Kasumi-1 (cell line): ENCODE results near the gene MAP1LC3A.

ENCODE experiments used
- DNase-seq, 2 experiments: peaks; one replicate each; lab custom pipeline; 2025; lab: John Stamatoyannopoulos, UW

Gene MAP1LC3A

DNA sequence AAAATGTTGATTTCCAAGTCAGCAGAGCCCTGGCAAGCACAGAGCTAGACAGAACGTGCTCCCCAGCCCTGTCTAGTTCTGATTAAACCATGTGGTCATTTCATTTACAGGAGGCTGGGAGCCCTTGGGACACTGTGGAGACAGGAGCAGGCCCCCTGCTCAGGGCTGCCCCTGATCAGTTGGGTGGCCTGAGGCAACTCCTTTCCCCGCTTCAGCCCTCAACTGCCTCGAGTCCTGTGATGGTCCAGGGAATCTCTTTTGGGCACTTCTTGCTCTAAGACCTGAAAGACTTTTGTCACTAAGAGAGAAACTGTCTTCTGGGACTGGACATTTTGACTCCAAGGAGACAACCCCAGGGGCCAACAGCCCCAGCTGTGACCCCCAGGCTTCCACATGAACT, 28.8 kb upstream of the MAP1LC3A start:
- no peak for DNase-seq

DNA sequence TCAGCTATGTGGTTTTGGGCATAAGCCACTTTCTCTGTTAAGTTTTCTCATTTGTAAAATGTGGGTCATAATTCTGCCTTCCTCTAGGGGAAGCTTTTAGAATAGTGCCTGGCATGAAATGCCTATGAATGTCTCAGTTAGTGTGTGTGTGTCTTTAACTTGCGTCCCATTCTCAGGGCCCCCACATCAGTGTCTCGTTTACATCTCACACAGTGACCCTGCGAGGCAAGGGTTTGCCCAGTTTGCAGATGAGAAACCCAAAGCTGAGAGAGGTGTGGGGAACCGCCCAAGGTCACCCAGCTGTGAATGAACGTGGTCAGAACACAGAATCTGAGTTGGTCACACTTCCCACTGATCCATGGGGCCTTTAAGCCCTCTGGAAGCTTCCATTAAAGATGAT, 28.2 kb upstream of the MAP1LC3A start:
- DNase-seq = no peak

DNA sequence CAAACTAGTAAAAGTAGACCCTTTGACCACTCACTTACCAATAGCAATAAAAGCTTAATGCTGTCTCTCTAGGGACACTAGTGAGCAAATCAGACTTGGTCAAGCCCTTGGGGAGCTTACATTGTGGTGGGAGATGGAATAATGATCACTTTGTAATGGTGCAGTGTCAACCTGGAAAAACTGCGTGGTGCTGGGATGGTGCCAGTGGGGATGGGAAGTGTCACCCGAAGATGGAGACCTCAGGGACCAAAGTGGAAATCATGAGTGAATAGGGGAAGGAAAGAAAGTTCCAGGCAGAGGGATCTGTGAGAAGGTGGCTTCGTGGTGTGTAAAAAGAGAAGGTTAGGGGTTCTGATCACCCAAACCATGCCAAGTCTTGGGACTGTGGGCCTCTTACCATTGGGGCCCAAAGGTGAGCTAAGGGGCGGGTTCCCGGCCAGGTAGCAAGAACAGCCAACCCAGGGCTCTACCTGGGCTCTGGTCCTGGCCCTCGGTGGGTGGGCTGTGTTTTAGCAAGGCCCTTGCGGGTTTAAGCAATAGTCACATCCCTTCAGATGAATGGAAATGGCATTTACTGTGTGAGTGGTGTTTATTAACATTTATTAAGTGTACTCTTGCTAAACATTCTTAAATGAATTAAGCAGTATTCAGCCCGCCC, 26.8 kb upstream of the MAP1LC3A start:
- DNase-seq = no peak

DNA sequence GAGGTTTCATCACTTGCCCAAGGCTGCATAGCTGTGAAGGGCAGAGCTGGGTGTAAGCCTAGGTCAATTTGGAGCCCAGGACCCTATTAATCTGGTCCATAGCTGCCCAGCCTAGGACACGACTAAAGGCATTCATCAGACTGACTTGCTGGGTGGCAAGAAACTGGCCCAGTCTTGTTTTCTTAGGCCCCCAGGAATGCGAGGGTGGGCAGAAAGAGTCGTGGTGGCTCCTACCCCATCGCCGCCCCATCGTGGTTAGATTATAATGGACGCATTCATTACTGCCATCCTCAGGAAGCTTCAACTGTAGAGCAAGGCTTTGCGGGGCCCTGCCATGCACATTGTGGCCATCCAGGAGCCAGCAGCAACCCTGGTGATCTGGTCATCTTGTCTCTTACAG, 26.2 kb upstream of the MAP1LC3A start:
- no peak for DNase-seq

DNA sequence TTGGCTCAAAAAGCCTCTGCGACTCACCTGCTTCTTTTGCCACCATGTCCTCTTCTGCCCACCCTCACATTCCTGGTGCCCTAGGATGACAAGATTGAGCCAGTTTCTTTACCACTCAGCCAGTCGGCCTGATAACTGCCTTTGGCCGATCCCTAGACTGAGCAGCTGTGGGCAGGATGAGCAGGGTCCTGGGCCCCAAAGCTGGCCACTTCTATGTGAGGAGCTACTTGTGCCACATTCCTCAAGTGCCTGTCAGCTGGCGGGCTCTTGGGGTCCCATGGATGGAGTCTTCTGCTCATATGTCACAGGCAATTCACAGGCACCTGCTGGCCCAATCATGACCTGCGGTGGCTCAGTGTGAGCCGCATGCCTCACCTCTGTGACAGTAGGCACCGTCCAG, 25.8 kb upstream of the MAP1LC3A start:
- no peak for DNase-seq

DNA sequence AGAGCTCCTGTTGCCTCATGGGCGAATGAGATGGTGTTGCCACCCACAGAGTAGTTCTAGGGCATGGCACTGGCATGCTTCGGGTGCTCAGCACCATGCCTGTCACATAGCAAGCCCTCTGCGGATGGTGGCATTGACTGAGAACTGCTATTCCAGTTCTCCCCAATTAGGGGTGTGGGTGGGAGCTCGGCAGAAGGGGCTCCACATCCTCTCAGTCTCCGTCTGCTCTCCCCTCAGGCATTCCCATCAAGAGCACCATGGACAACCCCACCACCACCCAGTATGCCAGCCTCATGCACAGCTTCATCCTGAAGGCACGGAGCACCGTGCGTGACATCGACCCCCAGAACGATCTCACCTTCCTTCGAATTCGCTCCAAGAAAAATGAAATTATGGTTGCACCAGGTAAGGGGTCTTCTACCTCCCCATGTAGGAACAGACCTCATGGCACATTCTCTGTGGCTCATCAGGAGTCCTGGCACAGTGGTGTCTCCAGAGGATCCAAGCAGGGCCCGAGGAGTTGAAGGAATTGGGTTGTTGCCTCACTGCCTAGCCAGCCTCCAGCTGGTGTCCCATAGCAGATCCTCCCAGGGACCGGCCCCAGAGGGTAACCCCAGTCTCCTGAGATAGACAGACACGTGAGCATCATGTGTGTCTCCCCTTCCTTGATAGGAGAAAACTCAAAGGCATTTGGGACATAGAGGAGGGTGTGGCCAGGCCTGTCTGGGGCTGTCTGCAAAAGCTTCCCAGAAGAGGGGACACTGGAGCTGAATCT, 23.9 kb upstream of the MAP1LC3A start:
- DNase-seq = no peak

DNA sequence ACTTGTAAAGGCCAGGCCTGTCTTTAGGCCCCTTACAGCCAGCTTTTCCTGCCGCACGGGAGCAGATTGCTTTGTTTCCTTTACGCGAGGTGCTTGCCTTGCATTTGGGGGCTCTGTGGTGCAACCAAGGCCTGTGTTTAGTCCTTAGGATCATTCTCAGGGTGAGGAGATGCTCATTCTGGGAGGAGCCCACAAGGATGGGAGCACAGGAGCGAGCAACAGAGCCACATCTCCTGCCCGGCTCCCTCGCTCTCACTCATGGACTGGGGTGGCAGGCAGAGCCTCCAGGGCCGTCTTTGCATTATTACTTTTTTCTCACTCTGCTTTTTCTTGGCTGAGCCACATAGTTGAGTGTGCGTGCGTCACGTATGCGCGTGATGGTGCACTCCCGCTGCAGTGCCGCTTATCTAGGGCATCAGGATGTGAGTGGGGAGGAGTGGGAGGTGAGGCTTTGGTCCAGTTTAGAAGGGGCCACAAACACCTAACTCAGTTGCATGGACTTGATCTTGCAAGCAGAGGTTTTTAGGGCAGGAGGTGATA, 23.1 kb upstream of the MAP1LC3A start:
- no peak for DNase-seq

DNA sequence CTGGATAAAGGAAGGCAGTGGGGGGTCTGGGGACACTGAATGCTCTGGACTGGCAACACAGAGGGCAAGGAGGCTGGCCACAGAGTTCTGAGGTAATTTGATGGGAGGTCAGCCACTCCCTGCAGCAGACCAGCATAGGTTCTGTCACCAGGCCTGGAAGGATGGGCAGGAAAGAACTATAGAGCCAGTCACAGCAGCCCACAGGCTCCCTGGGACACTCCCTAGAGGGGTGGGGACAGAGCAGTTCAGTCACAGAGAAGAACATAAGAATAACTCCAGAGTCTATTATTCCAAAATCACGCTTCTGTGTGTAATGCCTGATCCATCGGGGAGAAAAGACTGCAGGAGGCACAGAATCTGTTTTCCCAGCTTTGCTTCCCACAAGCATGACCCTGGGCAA, 22.7 kb upstream of the MAP1LC3A start:
- no peak for DNase-seq

DNA sequence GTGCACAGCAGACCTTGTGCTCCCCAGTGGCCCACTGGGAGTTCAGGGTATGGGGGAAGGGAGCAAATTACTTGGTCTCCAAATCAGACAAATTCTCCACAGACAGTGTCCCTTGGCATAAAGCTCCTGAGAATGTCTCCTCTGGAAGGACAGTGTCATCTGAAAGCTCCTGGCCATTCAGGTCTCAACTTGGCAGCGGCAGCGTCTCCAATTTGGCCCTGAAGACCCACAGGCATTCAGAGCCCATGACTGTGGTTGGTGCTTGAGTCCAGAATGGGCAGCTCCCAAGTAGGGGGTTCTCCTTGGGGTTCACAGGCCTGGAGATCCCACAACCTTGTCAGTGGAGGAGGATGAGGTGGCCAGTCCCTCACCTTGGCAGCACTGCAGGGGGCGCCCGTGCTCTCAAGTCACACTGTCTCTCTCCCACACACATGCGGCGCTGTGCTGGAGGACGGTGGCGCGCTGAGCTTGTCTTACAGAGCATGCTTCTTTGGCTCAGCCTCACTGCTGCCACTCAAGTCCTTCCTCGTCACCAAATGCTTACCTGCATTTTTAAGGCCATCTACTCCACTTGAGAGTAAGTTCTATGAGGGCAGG, 21.6 kb upstream of the MAP1LC3A start:
- DNase-seq = peak; percentile 86 to 87

DNA sequence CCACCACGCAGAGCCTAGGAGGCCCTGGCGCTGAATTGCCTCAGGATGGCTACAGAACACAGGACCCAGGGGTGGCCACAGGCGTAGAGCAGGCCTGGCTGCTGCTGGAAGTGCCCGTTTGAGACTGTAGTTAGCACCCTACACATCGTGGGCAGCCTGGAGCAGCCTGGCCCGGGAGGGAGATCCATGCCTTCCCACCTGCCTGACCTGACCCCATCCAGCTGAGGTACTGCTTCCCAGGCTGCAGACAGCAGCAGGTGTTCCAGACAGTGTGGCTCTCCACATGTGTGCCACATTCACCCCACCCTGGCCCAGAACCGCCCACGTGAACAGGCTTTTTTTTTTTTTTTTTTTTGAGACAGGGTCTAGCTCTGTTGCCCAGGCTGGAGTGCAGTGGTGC, 20.9 kb upstream of the MAP1LC3A start:
- no peak for DNase-seq

DNA sequence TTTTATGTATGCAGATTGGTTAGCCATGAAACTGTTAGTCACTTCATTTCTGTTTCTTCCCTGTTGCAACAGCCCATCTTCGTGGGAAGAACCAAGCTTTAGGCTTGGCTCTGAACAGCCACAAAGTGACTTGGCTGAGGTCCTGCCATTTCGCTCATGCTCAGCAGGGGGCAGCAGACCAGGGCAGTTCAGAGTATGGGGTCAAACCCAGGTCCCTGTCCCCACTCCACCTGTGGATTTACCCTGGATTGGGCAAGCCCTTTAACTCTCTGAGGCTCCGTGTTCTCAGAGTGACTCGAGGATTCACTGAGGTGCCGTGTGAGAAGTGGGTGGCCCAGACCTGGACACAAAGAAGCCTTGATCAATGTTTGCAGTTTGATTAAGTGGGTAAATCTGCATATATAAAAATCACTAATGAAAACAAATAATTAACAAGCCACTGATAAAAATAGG, 19.8 kb upstream of the MAP1LC3A start:
- DNase-seq = peak; percentile 53 to 56

DNA sequence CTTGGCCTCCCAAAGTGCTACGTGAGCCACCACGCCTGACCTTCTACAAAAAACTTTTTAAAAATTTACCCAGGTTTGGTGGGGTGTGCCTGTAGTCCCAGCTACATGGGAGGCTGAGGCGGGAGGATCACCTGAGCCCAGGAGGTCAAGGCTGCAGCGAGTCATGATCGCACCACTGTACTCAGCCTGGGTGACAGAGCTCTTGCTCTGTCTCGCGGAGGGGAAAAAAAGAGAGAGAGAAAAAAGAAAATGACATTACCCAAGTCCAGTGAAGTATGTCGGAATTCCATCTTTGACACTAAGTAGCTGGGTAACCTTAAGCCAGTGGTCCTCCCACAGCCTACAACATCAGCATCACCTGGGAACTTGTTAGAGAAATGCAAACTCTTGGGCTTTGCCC, 18.8 kb upstream of the MAP1LC3A start:
- no peak for DNase-seq

DNA sequence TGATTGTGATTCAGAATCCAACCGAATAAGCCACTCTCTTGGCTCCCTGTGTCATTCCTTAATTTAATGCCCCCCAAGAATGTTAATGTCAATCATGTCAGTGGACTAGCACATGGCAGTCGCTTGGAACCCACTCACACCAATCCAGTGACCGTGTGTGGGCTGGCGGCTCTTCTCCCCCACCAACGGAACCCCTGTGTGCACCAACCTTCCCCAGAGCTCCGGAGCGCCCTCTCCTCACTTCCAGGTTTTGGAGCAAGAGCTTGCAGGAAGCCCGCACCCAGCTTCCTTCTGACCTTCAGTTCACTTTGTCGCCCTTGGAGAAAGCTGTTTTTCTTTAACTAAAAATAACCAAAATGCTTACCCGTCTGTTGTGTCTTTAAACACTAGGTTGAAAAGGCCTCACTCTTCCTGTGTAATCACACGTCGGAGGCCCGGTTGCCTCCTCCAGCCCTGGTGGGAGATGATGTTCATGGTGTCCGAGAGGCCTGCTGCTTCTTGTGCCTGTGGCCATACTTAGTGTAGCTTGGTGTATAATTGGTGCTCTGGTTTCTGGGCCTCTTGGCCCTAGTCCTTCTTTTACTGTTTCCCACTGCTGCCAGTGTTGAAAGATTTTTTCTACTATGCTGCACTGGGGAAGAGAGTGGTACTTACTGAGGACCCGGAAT, 17.8 kb upstream of the MAP1LC3A start:
- no peak for DNase-seq

DNA sequence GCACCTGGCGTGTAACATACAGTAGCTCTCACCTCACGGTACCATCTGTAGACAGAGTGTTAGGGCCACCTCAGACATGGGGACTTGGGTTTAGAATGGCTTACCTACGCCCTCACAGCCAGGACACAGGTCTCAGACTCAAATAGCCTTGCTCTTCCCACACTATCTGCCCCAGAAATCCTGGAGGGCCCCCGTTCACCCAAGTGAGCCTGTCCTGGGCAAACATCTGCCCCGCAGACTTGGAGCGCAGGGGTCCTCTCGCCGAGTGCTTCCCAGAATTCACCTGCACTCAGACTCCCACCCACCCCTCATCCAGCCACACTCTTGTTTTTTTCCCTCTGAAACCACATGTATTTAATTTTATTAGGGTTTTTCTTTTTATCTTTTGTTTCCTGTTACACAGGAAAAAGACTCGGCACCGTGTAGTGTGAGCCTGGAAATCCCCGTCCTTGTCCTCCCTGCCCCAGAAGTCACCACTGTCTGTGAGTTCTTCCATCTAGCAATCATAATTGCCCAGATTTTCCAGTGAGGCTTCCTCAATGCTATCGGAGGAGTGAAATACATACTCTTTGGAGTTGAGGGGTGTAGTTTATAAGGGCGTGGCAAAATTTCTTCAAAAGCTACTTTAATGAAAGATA, 17.1 kb upstream of the MAP1LC3A start:
- no peak for DNase-seq

DNA sequence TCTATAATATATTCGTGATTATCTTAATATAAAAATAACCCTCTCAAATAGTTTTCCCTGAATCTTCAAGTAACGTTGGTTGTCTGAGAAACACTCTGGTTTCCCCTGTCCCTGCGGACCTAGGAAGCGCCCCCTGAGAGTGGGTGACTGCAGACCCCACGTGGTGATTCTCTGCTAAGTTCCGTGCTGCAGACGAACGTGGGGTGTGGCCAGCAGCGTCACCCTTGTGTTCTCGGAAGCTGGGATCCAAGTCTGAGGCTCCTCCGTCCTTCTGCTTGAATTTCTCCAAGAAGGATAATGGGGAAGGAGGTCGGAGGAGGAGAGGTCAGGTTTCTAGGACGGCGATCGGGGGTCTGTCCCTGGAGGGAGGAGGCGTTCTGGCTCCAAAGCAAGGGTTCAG, 16.6 kb upstream of the MAP1LC3A start:
- no peak for DNase-seq

DNA sequence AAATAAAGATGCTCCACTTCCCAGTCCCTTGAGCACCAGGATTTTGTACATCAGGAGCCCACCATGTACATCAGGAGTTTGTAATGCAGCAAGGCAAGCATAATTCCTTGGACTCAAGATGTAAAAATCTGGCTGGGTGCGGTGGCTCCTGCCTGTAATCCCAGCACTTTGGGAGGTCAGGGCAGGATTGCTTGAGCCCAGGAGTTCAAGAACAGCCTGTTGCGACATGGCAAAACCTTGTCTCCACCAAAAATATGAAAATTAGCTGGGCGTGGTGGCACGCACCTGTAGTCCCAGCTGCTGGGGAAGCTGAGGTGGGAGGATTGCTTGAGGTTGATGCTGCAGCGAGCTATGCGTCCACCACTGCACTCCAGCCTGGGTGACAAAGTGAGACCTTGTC, 16.1 kb upstream of the MAP1LC3A start:
- DNase-seq = no peak

DNA sequence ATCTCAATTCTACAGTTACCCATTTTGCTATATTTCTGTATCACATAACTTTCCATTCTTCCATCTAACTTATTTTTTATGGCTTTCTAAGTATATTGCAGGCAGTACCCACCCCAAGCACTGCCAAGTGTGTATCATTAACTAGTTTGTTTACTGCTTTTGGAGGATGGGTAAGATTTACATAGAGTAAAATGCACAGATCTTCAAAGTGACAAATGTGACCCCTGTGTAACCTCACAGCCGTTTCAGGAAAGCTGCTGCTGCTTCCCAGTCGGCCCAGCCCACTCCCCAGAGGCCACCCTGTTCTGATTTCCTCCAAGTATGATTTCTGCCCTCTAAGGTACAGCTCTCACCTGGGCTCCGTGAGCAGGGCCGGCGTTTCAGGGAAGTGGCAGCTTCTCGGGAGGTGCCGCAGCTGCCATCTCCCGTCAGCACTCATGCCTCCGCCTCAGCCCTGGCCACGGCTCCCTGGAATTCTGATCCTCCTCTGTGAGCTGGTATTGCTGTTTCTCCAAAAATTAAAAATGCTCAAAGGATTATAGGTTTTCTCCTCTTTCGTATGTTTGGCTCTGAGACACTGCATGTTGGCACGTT, 15.0 kb upstream of the MAP1LC3A start:
- DNase-seq = no peak

DNA sequence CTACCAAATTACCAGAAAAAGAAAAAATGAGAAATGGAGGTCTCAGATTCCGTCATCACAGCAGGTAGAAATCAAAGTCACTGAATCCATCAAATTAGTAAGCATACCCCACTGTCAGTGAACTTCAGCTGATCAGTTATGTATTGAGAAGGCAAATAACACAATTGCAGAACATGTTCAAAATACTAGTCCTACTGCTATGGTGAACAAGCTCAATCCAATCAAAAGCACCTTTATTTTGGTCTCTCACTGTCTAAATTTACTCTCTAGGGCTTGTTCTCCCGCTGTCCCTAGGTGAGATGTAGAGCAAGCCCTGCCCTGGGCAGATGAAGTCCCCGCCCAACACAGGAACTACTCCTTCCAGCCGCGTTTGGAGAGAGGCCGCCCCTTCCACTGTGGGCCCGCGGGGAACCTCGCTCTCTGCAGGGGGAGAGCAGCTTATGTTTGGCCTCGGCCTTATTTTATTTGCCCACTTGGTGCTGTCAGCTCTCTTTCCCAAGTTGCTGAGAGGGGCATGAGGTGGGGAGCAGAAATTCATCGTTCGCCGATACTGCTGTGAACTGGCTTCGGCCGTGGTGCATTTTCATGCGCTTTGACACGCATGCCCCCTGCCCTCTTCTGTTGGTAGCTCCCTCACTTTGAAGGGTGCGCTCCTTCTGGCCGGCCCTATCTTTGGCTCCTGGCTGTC, 14.3 kb upstream of the MAP1LC3A start:
- no peak for DNase-seq

DNA sequence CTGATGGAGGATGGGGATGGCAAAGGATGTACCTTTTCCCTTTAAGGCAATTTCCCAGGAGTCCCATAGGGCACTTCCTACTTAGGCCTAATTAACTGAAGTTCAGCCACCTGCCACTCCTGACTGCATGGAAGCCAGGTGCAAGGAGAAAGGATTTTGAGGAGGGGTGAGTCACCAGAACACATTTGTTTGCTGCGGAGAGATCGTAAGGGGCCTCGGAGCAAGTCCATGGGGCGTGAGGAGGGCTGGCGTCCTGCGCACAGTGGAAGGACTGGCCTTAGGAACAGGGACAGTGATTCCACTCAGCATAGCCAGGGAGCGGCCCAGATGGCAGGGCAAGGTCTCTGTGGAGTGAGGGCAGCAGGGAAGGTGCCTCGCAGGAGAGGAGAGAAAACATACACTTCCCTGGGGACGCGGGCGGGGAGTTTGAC, 11.8 kb upstream of the MAP1LC3A start:
- no peak for DNase-seq

DNA sequence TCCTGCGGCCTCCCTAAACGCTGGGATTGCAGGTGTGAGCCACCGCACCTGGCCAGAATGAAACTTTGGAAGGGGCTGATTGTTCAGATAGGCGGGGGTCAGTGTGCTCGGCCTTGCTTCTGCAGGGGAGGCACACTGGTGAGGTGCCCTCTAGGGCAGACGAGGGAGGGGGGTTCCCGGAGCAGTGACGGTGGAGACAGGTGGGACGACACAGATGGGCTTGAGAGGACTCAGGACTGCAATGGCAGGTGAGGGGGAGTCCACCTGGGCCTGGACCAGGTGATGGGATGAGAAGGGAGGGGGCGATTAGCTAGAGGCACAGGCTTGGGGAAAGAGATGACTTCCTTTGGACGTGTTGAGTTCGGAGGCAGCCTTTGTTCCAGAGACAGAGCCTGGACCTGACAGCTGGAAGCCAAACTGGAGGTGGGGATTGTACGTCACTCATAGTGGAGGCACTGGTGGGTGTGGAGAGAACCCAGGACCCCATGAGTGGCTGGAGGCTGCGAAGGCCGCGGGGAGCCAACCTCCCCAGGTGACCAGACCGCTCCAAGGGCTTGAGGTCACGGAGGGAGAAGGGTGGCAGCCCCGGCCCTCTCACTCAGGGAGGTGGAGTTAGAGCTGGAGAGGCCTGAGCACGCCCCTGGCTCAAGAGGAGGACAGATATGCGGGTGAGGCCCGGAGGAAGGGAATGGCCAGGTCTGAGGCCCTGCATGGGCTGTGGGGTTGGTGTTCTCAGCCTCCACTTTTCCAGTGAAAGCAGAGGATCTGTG, 10.5 kb upstream of the MAP1LC3A start:
- DNase-seq = no peak
